Loucy (cell line): ENCODE data around the gene ACMSD.

Experiments used
- H2AFZ ChIP-seq: fragments of 200-600 bp; sonication (generic); 2 replicates; pipeline ENCODE4 v1.6.0; 2016; ENCODE audit warnings: antibody characterized with exemption, mild to moderate bottlenecking, low read length, moderate library complexity
- H3F3A ChIP-seq: fragments of 200-600 bp; 2 replicates; pipeline ENCODE4 v1.6.0; 2016; ENCODE audit warnings: antibody characterized with exemption, low read depth, mild to moderate bottlenecking
- H3K27me3 ChIP-seq: fragments of 200-600 bp; sonication (generic); 2 replicates; pipeline ENCODE4 v1.6.1; 2014; ENCODE audit warnings: low read length, mild to moderate bottlenecking; ENCODE audit not compliant: insufficient read depth, poor library complexity, severe bottlenecking
- H3K36me3 ChIP-seq: fragments of 200-600 bp; sonication (generic); 2 replicates; pipeline ENCODE4 v1.6.1; 2016; ENCODE audit warnings: low read length; ENCODE audit not compliant: insufficient read depth
- H3K4me1 ChIP-seq: fragments of 200-600 bp; sonication (generic); 2 replicates; pipeline ENCODE4 v1.5.1; 2014; ENCODE audit warnings: low read length, mild to moderate bottlenecking; ENCODE audit not compliant: insufficient read depth, poor library complexity, severe bottlenecking
- H3K4me2 ChIP-seq: fragments of 200-600 bp; sonication (generic); 2 replicates; pipeline ENCODE4 v1.6.0; 2014; ENCODE audit warnings: antibody characterized with exemption, low read length, low read depth, mild to moderate bottlenecking; ENCODE audit not compliant: poor library complexity, severe bottlenecking
- H3K4me3 ChIP-seq: fragments of 200-600 bp; sonication (generic); 2 replicates; pipeline ENCODE4 v1.5.1; 2014; ENCODE audit warnings: low read length, mild to moderate bottlenecking, mixed read lengths; ENCODE audit not compliant: poor library complexity, severe bottlenecking
- H3K79me2 ChIP-seq: fragments of 200-600 bp; sonication (generic); 2 replicates; pipeline ENCODE4 v1.6.1; 2014; ENCODE audit warnings: low read length; ENCODE audit not compliant: insufficient read depth
- H3K9ac ChIP-seq: fragments of 200-600 bp; sonication (generic); 2 replicates; pipeline ENCODE4 v1.6.0; 2014; ENCODE audit warnings: mild to moderate bottlenecking, low read depth, low read length, moderate library complexity; ENCODE audit not compliant: poor library complexity, severe bottlenecking
- H3K9me2 ChIP-seq: fragments of 200-600 bp; sonication (generic); replicated peaks from 2 replicates; pipeline ENCODE4 v1.6.1; 2016; ENCODE audit warnings: low read depth, low read length, mixed read lengths
- H3K9me3 ChIP-seq: fragments of 200-600 bp; sonication (generic); 2 replicates; pipeline ENCODE4 v1.6.1; 2014; ENCODE audit warnings: mild to moderate bottlenecking, antibody characterized with exemption, low read length, low read depth; ENCODE audit not compliant: insufficient read depth
- H4K20me1 ChIP-seq: fragments of 200-600 bp; sonication (generic); 2 replicates; pipeline ENCODE4 v1.6.0; 2014; ENCODE audit warnings: antibody characterized with exemption, low read length, mild to moderate bottlenecking; ENCODE audit not compliant: insufficient read depth, poor library complexity, severe bottlenecking
- EZH2phosphoT487 ChIP-seq: fragments of 200-600 bp; IDR thresholded peaks from 2 replicates; pipeline ENCODE4 v1.6.1; 2018; ENCODE audit warnings: antibody characterized with exemption, mild to moderate bottlenecking, moderate library complexity, borderline replicate concordance
- TF ChIP-seq, protein P1 (sequence below): fragments of 200-600 bp; sonication (generic); conservative IDR thresholded peaks from 2 replicates; pipeline ENCODE4 v1.5.1; 2014; ENCODE audit warnings: mild to moderate bottlenecking, antibody characterized with exemption, low read length

ACMSD gene

GRCh38 chr2:134818321-134818720 is 20.1 kb upstream of the ACMSD start:
- Histone ChIP-seq H3K36me3 (no peaks in the 10 kb centered on the region), H3K9ac (no peak overlapping the region), H3K27me3 (no peaks in the 10 kb centered on the region), H4K20me1 (no peaks in the 10 kb centered on the region), H3K4me3 (no peak overlapping the region), H3K4me2 (no peak overlapping the region), H3K79me2 (no peaks in the 10 kb centered on the region), H3K9me2 (no peaks in the 10 kb centered on the region), H2AFZ (no peak overlapping the region), H3F3A (no peaks in the 10 kb centered on the region), H3K9me3 (no peaks in the 10 kb centered on the region), H3K4me1 (no peaks in the 10 kb centered on the region)
- TF ChIP-seq, protein P1, sequence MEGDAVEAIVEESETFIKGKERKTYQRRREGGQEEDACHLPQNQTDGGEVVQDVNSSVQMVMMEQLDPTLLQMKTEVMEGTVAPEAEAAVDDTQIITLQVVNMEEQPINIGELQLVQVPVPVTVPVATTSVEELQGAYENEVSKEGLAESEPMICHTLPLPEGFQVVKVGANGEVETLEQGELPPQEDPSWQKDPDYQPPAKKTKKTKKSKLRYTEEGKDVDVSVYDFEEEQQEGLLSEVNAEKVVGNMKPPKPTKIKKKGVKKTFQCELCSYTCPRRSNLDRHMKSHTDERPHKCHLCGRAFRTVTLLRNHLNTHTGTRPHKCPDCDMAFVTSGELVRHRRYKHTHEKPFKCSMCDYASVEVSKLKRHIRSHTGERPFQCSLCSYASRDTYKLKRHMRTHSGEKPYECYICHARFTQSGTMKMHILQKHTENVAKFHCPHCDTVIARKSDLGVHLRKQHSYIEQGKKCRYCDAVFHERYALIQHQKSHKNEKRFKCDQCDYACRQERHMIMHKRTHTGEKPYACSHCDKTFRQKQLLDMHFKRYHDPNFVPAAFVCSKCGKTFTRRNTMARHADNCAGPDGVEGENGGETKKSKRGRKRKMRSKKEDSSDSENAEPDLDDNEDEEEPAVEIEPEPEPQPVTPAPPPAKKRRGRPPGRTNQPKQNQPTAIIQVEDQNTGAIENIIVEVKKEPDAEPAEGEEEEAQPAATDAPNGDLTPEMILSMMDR, result no peak
- no peak for TF ChIP-seq EZH2phosphoT487

DNA sequence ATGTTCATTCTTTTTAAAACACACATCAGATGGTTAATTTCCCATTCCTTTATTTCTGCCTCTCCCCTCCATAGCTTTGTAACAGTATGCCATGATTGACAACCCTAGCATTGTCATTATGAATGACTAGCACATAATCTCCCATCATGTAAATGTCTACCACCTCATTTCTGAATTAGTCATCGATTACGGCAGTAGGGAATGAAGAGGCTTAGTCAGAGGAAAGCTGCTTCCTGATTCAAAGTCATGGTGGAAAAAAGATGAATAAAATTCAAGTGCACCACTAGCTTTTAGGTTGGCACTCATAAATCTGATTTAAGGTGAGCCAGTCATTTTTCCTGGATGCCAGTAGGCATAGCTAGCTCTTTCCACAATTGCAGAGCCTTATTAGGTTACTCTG is 19.1 kb upstream of the ACMSD start:
- no peak overlapping the region for H2AFZ ChIP-seq
- H3K4me3 ChIP-seq, result no peak overlapping the region
- H3K4me2 ChIP-seq, result no peak overlapping the region
- H3F3A ChIP-seq, result no peaks in the 10 kb centered on the region
- no peaks in the 10 kb centered on the region for H3K9me2 ChIP-seq
- H3K9ac ChIP-seq, result no peak overlapping the region
- no peaks in the 10 kb centered on the region for H3K9me3 ChIP-seq
- no peaks in the 10 kb centered on the region for H3K27me3 ChIP-seq
- H3K4me1 ChIP-seq, result no peaks in the 10 kb centered on the region
- H3K36me3 ChIP-seq, result no peaks in the 10 kb centered on the region
- H3K79me2 ChIP-seq, result no peaks in the 10 kb centered on the region
- no peak for TF ChIP-seq EZH2phosphoT487
- TF ChIP-seq, protein P1, result no peak
- no peaks in the 10 kb centered on the region for H4K20me1 ChIP-seq

- H3K79me2 ChIP-seq, result no peaks in the 10 kb centered on the region
- H4K20me1 ChIP-seq, result no peaks in the 10 kb centered on the region
- H3K36me3 ChIP-seq, result no peaks in the 10 kb centered on the region
- TF ChIP-seq EZH2phosphoT487, result no peak
- TF ChIP-seq, protein P1, result no peak
- no peaks in the 10 kb centered on the region for H3K4me1 ChIP-seq
- H2AFZ ChIP-seq, result no peak overlapping the region
- no peaks in the 10 kb centered on the region for H3K9me2 ChIP-seq
- no peak overlapping the region for H3K9ac ChIP-seq
- no peaks in the 10 kb centered on the region for H3F3A ChIP-seq
- no peak overlapping the region for H3K4me2 ChIP-seq
- H3K4me3 ChIP-seq, result no peak overlapping the region
- no peaks in the 10 kb centered on the region for H3K9me3 ChIP-seq
- H3K27me3 ChIP-seq, result no peaks in the 10 kb centered on the region
Observed at GRCh38 chr2:134823431-134823830, 15.0 kb upstream of the ACMSD start.
